GM12878 (cell line): ENCODE data around the gene SLC20A1. TPM values are rescaled to one million over a fixed set of nuclear protein-coding genes. Genes with fewer than 3 reads are reported as not detected.
A peak's percentile ranks its signal among the peaks of the same experiment; 100 is the strongest.

ENCODE experiments used
- ATAC-seq: fragments of 200-7000 bp; cut with Tn5 transposase; 3 replicates; pipeline ENCODE4 v1.9.1; 2020; ENCODE audit warnings: mild to moderate bottlenecking, moderate library complexity
- BruUV-seq: library from RNA; stranded (reverse); fragments of 400-500 nt; replicated peaks from 2 replicates; lab custom pipeline; 2021; lab: Mats Ljungman, UMichigan
- CTCF ChIA-PET: fragments of 300-600 bp; sonication (Branson Sonifier 250); formaldehyde crosslinking; extraction: SDS; loops from one replicate; lab custom pipeline; 2021; ENCODE audit warnings: inconsistent platforms; lab: Yijun Ruan, JAX
- POLR2A ChIA-PET: fragments of 350-600 bp; formaldehyde crosslinking; extraction: SDS; loops from one replicate; lab custom pipeline; 2021; ENCODE audit warnings: inconsistent platforms; lab: Charles Lee
- RAD21 ChIA-PET: fragments of 300-600 bp; sonication (Branson Sonifier 250); formaldehyde crosslinking; loops from one replicate; lab custom pipeline; 2023; ENCODE audit warnings: antibody characterized with exemption; ENCODE audit not compliant: unreplicated experiment; lab: Charles Lee
- SMC1A ChIA-PET: fragments of 300-600 bp; sonication (Branson Sonifier 250); formaldehyde crosslinking; loops from one replicate; lab custom pipeline; 2023; ENCODE audit not compliant: unreplicated experiment, uncharacterized antibody; lab: Charles Lee
- DNase-seq: peaks from one replicate; pipeline ENCODE4 v3.0.0-alpha.2; 2011; ENCODE audit warnings: low read depth, low spot score
- FAIRE-seq: peaks from 3 replicates; lab custom pipeline; 2011; peaks lifted over from hg19 to GRCh38; lab: Jason Lieb, UNC
- H2AFZ ChIP-seq: 2 replicates; pipeline ENCODE4 v1.6.0; 2011; ENCODE audit warnings: low read depth, low read length, control low read depth; ENCODE audit not compliant: control insufficient read depth
- H3K27ac ChIP-seq: 2 replicates; pipeline ENCODE4 v1.5.1; 2011; ENCODE audit warnings: control low read depth; ENCODE audit not compliant: control insufficient read depth, insufficient read depth
- H3K27me3 ChIP-seq, 2 experiments: replicated peaks in 1 of 2; 2 replicates each; pipeline versions ENCODE4 v1.6.0 to v1.6.1; 2011; ENCODE audit warnings: low read length in 1 of 2; ENCODE audit not compliant: control insufficient read depth in 2 of 2, insufficient read depth in 2 of 2
- H3K36me3 ChIP-seq, 2 experiments: 2 replicates each; pipeline ENCODE4 v1.5.1; 2011; ENCODE audit warnings: low read length in 1 of 2; ENCODE audit not compliant: control insufficient read depth in 2 of 2, insufficient read depth in 2 of 2
- H3K4me1 ChIP-seq: 2 replicates; pipeline ENCODE4 v1.6.1; 2011; ENCODE audit warnings: mild to moderate bottlenecking, low read length, moderate library complexity, mixed read lengths; ENCODE audit not compliant: control insufficient read depth, insufficient read depth
- H3K4me2 ChIP-seq: 2 replicates; pipeline ENCODE4 v1.6.0; 2011; ENCODE audit warnings: control low read depth; ENCODE audit not compliant: control insufficient read depth, insufficient read depth
- H3K4me3 ChIP-seq: fragments of 200-600 bp; sonication (generic); 2 replicates; pipeline ENCODE4 v1.5.1; 2016
- H3K79me2 ChIP-seq: 2 replicates; pipeline ENCODE4 v1.6.0; 2011; ENCODE audit warnings: low read length; ENCODE audit not compliant: control insufficient read depth, insufficient read depth
- H3K9ac ChIP-seq: 2 replicates; pipeline ENCODE4 v1.8.0; 2011; ENCODE audit warnings: low read length, control low read depth, mixed read lengths; ENCODE audit not compliant: control insufficient read depth, insufficient read depth
- H3K9me3 ChIP-seq: replicated peaks from 3 replicates; pipeline ENCODE4 v1.5.1; 2011; ENCODE audit warnings: mild to moderate bottlenecking, low read length; ENCODE audit not compliant: control insufficient read depth, insufficient read depth
- H4K20me1 ChIP-seq: 2 replicates; pipeline ENCODE4 v1.6.0; 2011; ENCODE audit not compliant: control insufficient read depth, insufficient read depth
- CBX3 ChIP-seq: fragments of 200-600 bp; sonication (generic); IDR thresholded peaks from 2 replicates; pipeline ENCODE4 v1.6.1; 2016; ENCODE audit warnings: low read depth, borderline replicate concordance
- ETV6 ChIP-seq, 2 experiments: fragments of 450-650 bp in 1 of 2; IDR thresholded peaks in 1 of 2; conservative IDR thresholded peaks in 1 of 2; 2 replicates each; pipeline ENCODE4 v1.6.1; 2014; ENCODE audit warnings: antibody characterized with exemption in 1 of 2, borderline replicate concordance in 1 of 2, low read depth in 1 of 2, mild to moderate bottlenecking in 1 of 2, moderate library complexity in 1 of 2
- HCFC1 ChIP-seq: fragments of 150-350 bp; IDR thresholded peaks from 2 replicates; pipeline ENCODE4 v1.6.1; 2014; ENCODE audit warnings: low read length
- MLLT1 ChIP-seq: fragments of 450-650 bp; IDR thresholded peaks from 2 replicates; pipeline ENCODE4 v1.6.1; 2016; ENCODE audit warnings: mild to moderate bottlenecking
- MXI1 ChIP-seq: fragments of 150-350 bp; IDR thresholded peaks from 2 replicates; pipeline ENCODE4 v1.6.1; 2011; ENCODE audit warnings: low read depth, mild to moderate bottlenecking, inconsistent platforms, low read length, improper control_type of control experiment
- SMARCA5 ChIP-seq: fragments of 450-650 bp; IDR thresholded peaks from 2 replicates; pipeline ENCODE4 v1.6.1; 2017; ENCODE audit warnings: mild to moderate bottlenecking
- SPI1 ChIP-seq: IDR thresholded peaks from 2 replicates; pipeline ENCODE4 v1.6.1; 2011; ENCODE audit warnings: low read depth, mild to moderate bottlenecking, low read length, moderate library complexity, borderline replicate concordance; ENCODE audit not compliant: insufficient read depth
- TAF1 ChIP-seq: IDR thresholded peaks from 2 replicates; pipeline ENCODE4 v1.6.1; 2011; ENCODE audit warnings: mild to moderate bottlenecking, low read depth, low read length, borderline replicate concordance
- WRNIP1 ChIP-seq: IDR thresholded peaks from 2 replicates; pipeline ENCODE4 v1.6.1; 2011; ENCODE audit warnings: low read depth, low read length, improper control_type of control experiment, borderline replicate concordance
- ZBED1 ChIP-seq: IDR thresholded peaks from 2 replicates; pipeline ENCODE4 v1.6.1; 2016; ENCODE audit warnings: borderline replicate concordance
- ZBTB33 ChIP-seq: fragments of 450-650 bp; IDR thresholded peaks from 2 replicates; pipeline ENCODE4 v1.6.1; 2017; ENCODE audit warnings: mild to moderate bottlenecking
- WGBS: methylation state at CpG from one replicate; pipeline ENCODE4 v1.1.6; 2016; ENCODE audit warnings: low lambda C conversion rate; ENCODE audit not compliant: insufficient replicate concordance, insufficient coverage; ENCODE audit errors: missing lambda C conversion rate; 5-methylcytosine and 5-hydroxymethylcytosine counted together
- in situ Hi-C: fragments of 300-500 bp; cut with MboI; formaldehyde crosslinking; loops from 9 replicates; pipeline ENCODE4 v1.14.3; 2018; ENCODE audit warnings: mixed read lengths
- intact Hi-C: fragments of 100-400 bp; cut with micrococcal nuclease; formaldehyde crosslinking; loops from one replicate; pipeline ENCODE4 v1.14.2; 2022; ENCODE audit not compliant: unreplicated experiment
- polyA plus RNA-seq, 11 experiments: library from polyadenylated mRNA; depleted of rRNA in 4 of 11; unstranded in 6 of 11; stranded (reverse) in 5 of 11; fragments of >200 nt; fragmentation: Nextera tagmentation in 4 of 11; fragmentation: Illumina TruSeq in 1 of 11; extraction: Ambion mirVana in 4 of 11; extraction: Trizol in 1 of 11; gene quantifications; 1 replicate in 1 of 11; 2 replicates in 10 of 11; pipeline versions ENCODE4 v1.2.1 to v1.2.3, GENCODE V29; 2011 to 2016; ENCODE audit warnings: inconsistent platforms in 2 of 11, missing spikeins in 2 of 11, low read depth in 1 of 11
- total RNA-seq, 4 experiments: library from RNA; depleted of rRNA in 3 of 4; stranded (reverse); fragments of >200 nt in 3 of 4; fragmentation: Illumina TruSeq in 1 of 4; extraction: Trizol in 1 of 4; gene quantifications; 2 replicates each; pipeline versions ENCODE4 v1.2.1 to v1.2.3, GENCODE V29; 2013 to 2021

The SLC20A1 gene
- total and polyA plus RNA-seq, 10 of the 15 experiments (the other 5 are each of a cell fraction or from before 2014, with no cell fraction given), result 21.2 to 59.1 (median 43.2) TPM

GRCh38 chr2:112682101-112682500 is 36.4 kb downstream of the SLC20A1 start:
- POLR2A ChIA-PET, result interaction anchor here (0.8 to 1.7 kb wide), 2 partner anchors 17 to 26 kb away, joined by 3 read pairs; no protein-coding TSS in a partner anchor
- FAIRE-seq, result no peak
- no peaks in the 10 kb centered on the region for H3K36me3 ChIP-seq
- TF ChIP-seq ETV6 (conservative IDR thresholded peaks at IDR 0.05 in 1 of 2, IDR thresholded peaks at IDR 0.05 in 1 of 2; ENCODE audit: borderline replicate concordance in 1 of 2, low read depth in 1 of 2), result no peak
- no peak overlapping the region for H2AFZ ChIP-seq
- WGBS, result 86% methylated on average over 7 of the region's 7 CpGs
- BruUV-seq, result no TSS peak
- H4K20me1 ChIP-seq, result no peaks in the 10 kb centered on the region
- peaks cover 13% of the 10 kb centered on the region for H3K4me1 ChIP-seq
- CTCF ChIA-PET, result interaction anchor here (1.0 to 11.9 kb wide), 3 partner anchors 9 to 51 kb away, joined by 3 to 313 read pairs (median 3); no protein-coding TSS in a partner anchor
- no peak for ATAC-seq
- H3K79me2 ChIP-seq, result no peaks in the 10 kb centered on the region
- H3K27me3 ChIP-seq, result no peaks in the 10 kb centered on the region
- H3K27ac ChIP-seq, result no peak overlapping the region
- no peak overlapping the region for H3K4me2 ChIP-seq
- no peak overlapping the region for H3K9ac ChIP-seq
- intact Hi-C loops, result no loop called here
- SMC1A ChIA-PET, result interaction anchor here (1.0 to 3.5 kb wide), 2 partner anchors 9 to 46 kb away, joined by 4 to 18 read pairs; no protein-coding TSS in a partner anchor
- DNase-seq, result no peak
- no peak overlapping the region for H3K4me3 ChIP-seq
- in situ Hi-C loops, result no loop called here
- H3K9me3 ChIP-seq, result no peaks in the 10 kb centered on the region
- RAD21 ChIA-PET, result interaction anchor here (0.6 kb wide), 2 partner anchors 37 to 80 kb away, joined by 3 to 4 read pairs; no protein-coding TSS in a partner anchor

GRCh38 chr2:112683550-112684414 is 38.0 kb downstream of the SLC20A1 start:
- Histone ChIP-seq H3K9me3 (no peaks in the 10 kb centered on the region), H3K27me3 (no peaks in the 10 kb centered on the region), H3K4me2 (no peak overlapping the region), H2AFZ (no peak overlapping the region), H3K4me1 (peaks cover 13% of the 10 kb centered on the region), H3K27ac (no peak overlapping the region), H4K20me1 (no peaks in the 10 kb centered on the region), H3K4me3 (no peak overlapping the region), H3K9ac (no peak overlapping the region), H3K36me3 (no peaks in the 10 kb centered on the region), H3K79me2 (no peaks in the 10 kb centered on the region)
- ChIA-PET SMC1A (interaction anchor here (0.9 to 2.0 kb wide), 8 partner anchors 9 to 52 kb away, joined by 3 to 8 read pairs (median 5); no protein-coding TSS in a partner anchor), POLR2A (interaction anchor here (0.9 to 1.4 kb wide), 3 partner anchors 8 to 37 kb away, joined by 4 to 6 read pairs (median 5); no protein-coding TSS in a partner anchor), CTCF (interaction anchor here (0.7 to 11.9 kb wide), 10 partner anchors 8 to 84 kb away, joined by 3 to 313 read pairs (median 4); partner anchors contain the start of gene SLC20A1), RAD21 (interaction anchor here (0.9 to 5.1 kb wide), 2 partner anchors 43 to 54 kb away, joined by 3 to 45 read pairs; no protein-coding TSS in a partner anchor)
- FAIRE-seq (no peak), ATAC-seq (no peak), DNase-seq (no peak)
- in situ Hi-C loops, result no loop called here
- BruUV-seq, result no TSS peak
- WGBS, result 65% methylated on average over 12 of the region's 12 CpGs
- intact Hi-C loops, result no loop called here
- TF ChIP-seq SPI1 (peak; percentile 86), ZBTB33 (0 out of 2 replicates have a peak, but pooled peaks have one; percentile 19), WRNIP1 (no peak), HCFC1 (no peak), ZBED1 (no peak), CBX3 (no peak), MLLT1 (no peak), SMARCA5 (no peak), MXI1 (no peak), TAF1 (no peak)
